HG02840 (cell line): Measurements from ENCODE around the gene EIF3K.

ENCODE experiments used
- ATAC-seq: cut with Tn5 transposase; IDR thresholded peaks from one replicate; pipeline ENCODE4 v1.9.1; 2021; ENCODE audit warnings: mild to moderate bottlenecking, moderate library complexity, moderate number of reproducible peaks; ENCODE audit not compliant: unreplicated experiment, low FRiP score

The EIF3K gene

GRCh38 chr19:38665219-38665931 lies 46.4 kb downstream of the EIF3K start:
- no peak for ATAC-seq

- no peak for ATAC-seq
Measured at GRCh38 chr19:38665950-38666662, 47.1 kb downstream of the EIF3K start.

GRCh38 chr19:38666663-38667511 lies 47.9 kb downstream of the EIF3K start:
- no peak for ATAC-seq

- ATAC-seq: no peak
Measured at GRCh38 chr19:38667661-38668171, 48.7 kb downstream of the EIF3K start.

- ATAC-seq: no peak
Measured at GRCh38 chr19:38669552-38669951, 50.6 kb downstream of the EIF3K start.

GRCh38 chr19:38670921-38671398 lies 52.0 kb downstream of the EIF3K start:
- ATAC-seq: no peak

GRCh38 chr19:38671654-38672053 lies 52.7 kb downstream of the EIF3K start:
- ATAC-seq: no peak

GRCh38 chr19:38673030-38673429 lies 54.0 kb downstream of the EIF3K start:
- ATAC-seq: no peak

GRCh38 chr19:38674388-38675171 lies 55.6 kb downstream of the EIF3K start:
- no peak for ATAC-seq

- ATAC-seq: no peak
Measured at GRCh38 chr19:38675611-38676010, 56.6 kb downstream of the EIF3K start.

- ATAC-seq: no peak
Measured at GRCh38 chr19:38676023-38676877, 57.3 kb downstream of the EIF3K start.

GRCh38 chr19:38676878-38677646 lies 58.1 kb downstream of the EIF3K start:
- ATAC-seq: no peak

- ATAC-seq: no peak
Measured at GRCh38 chr19:38678217-38678890, 59.4 kb downstream of the EIF3K start.

GRCh38 chr19:38678891-38679494 lies 60.0 kb downstream of the EIF3K start:
- no peak for ATAC-seq

GRCh38 chr19:38679839-38680238 lies 60.9 kb downstream of the EIF3K start:
- no peak for ATAC-seq

GRCh38 chr19:38682195-38682867 lies 63.3 kb downstream of the EIF3K start:
- no peak for ATAC-seq

- ATAC-seq: no peak
Measured at GRCh38 chr19:38682872-38683392, 63.9 kb downstream of the EIF3K start.
